Measurements from ENCODE around the gene B3GNT7. TPM values are rescaled to one million over a fixed set of nuclear protein-coding genes. Genes with fewer than 3 reads are reported as not detected.
"Not testable (repeated sequence)": the region's sequence is repeated elsewhere in the genome, so short reads cannot be mapped to it uniquely, and the experiment has no call there.

B3GNT7 gene
- total RNA-seq, 2 donors from 2014 or later, result 12.6 to 20.1 TPM

DNA sequence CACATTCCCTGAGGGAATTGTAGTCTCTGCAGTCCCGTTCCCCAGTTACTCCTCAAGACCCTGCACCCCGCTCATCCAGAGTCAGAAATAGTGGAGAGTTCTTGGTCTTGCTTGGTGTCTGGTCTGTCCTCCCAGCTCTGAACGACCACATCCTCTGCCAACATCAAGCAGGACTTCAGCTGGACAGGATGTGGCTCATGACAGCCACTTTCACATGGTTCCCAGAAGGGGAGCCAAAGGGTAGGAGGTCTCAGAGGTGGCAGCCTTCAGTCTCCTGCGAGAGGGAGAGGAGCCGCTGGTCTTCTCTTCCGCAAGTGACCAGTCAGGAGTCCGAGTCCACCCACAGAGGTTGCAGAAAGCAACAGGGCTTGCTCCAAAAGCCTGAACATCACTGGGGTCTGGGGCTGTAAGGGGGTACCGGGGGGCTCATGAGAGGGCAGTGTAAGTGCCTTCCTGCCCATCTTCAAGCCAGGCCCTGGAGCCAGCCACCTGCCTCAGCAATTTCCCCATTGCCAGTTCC, 29.8 kb downstream of the B3GNT7 start:
- no peak for DNase-seq (ENCODE audit: low spot score)

GRCh38 chr2:231425811-231426703, 30.5 kb downstream of the B3GNT7 start:
- Mint-ChIP-seq H3K4me3 (peak overlapping the region; percentile 93), H3K36me3 (peaks cover 7% of the 10 kb centered on the region), H3K4me1 (ENCODE audit: low read depth in 2 of 2) (peaks cover 28 to 51% of the 10 kb centered on the region in 2 donors), H3K27me3 (no peaks in the 10 kb centered on the region), H3K27ac (peak overlapping the region; percentile 95 to 97), H3K9me3 (peaks cover 2% of the 10 kb centered on the region)
- peak; percentile 89 for DNase-seq (ENCODE audit: low spot score)
- peak; percentile 92 to 94 for ATAC-seq

More for the DNA sequence above, 29.8 kb downstream of the B3GNT7 start:
- Mint-ChIP-seq H3K27me3 (no peaks in the 10 kb centered on the region), H3K27ac (peak overlapping the region; percentile 95 to 97), H3K4me3 (peak overlapping the region; percentile 93), H3K36me3 (no peaks in the 10 kb centered on the region), H3K4me1 (ENCODE audit: low read depth in 2 of 2) (peaks cover 28 to 48% of the 10 kb centered on the region in 2 donors), H3K9me3 (no peaks in the 10 kb centered on the region)
- peak; percentile 59 to 63 for ATAC-seq

DNA sequence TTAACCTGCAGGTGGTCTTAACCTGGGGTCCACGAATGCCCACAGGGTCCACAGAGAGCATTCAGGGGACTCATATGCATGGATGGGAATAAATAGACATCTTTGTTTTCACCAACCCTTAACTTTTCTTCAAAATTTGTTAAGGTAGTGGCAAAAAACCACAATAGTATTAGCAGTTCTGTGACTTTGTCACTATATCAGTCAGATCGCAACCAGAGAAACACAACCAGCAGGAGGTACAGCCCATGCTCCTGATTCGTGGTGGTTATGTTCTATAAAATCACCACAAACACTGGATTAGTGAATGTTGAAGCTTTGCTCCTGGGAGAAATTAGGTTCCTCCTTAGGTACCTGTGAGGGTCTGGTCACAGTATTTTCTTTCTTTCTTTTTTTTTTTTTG, 31.6 kb downstream of the B3GNT7 start:
- no peaks in the 10 kb centered on the region for H3K27me3 Mint-ChIP-seq
- peak overlapping the region; percentile 95 to 97 for H3K27ac Mint-ChIP-seq
- DNase-seq (ENCODE audit: low spot score) (no peak), ATAC-seq (peak in 1 of 2 donors; percentile 39)
- peak overlapping the region; percentile 93 for H3K4me3 Mint-ChIP-seq
- peaks cover 18% of the 10 kb centered on the region for H3K36me3 Mint-ChIP-seq
- H3K4me1 Mint-ChIP-seq (ENCODE audit: low read depth in 2 of 2), result peaks cover 28 to 55% of the 10 kb centered on the region in 2 donors
- peaks cover 11% of the 10 kb centered on the region for H3K9me3 Mint-ChIP-seq

GRCh38 chr2:231429152-231429551, 33.6 kb downstream of the B3GNT7 start:
- peak overlapping the region; percentile 24 for H3K4me3 Mint-ChIP-seq
- peaks cover 11% of the 10 kb centered on the region for H3K9me3 Mint-ChIP-seq
- DNase-seq (ENCODE audit: low spot score) (no peak), ATAC-seq (no peak)
- peaks cover 32 to 57% of the 10 kb centered on the region in 2 donors for H3K4me1 Mint-ChIP-seq (ENCODE audit: low read depth in 2 of 2)
- peak overlapping the region in 1 of 2 donors; percentile 49 for H3K27ac Mint-ChIP-seq
- no peaks in the 10 kb centered on the region for H3K27me3 Mint-ChIP-seq
- H3K36me3 Mint-ChIP-seq, result peaks cover 25% of the 10 kb centered on the region

DNA sequence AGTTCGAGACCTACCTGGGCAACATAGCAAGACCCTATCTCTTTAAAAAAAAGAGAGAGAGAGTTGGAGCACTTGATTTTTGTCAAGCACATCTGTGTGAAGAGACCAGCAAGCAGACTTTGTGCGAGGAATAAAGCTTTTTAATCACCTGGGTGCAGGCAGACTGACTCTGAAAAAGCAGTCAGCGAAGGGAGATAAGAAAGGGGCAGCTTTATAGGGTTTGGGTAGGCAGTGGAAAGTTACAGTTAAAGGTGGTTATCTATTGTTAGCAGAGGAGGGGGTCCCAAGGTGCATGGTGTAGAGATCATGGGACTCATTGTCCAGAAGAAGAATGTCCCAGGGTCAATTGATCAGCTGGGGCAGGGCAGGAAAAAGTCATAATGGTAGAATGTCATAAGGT, 34.4 kb downstream of the B3GNT7 start:
- DNase-seq (ENCODE audit: low spot score), result no peak
- no peak overlapping the region for H3K27ac Mint-ChIP-seq
- no peak for ATAC-seq
- H3K36me3 Mint-ChIP-seq, result peaks cover 25% of the 10 kb centered on the region
- H3K4me3 Mint-ChIP-seq, result no peak overlapping the region
- peaks cover 11% of the 10 kb centered on the region for H3K9me3 Mint-ChIP-seq
- no peaks in the 10 kb centered on the region for H3K27me3 Mint-ChIP-seq
- peaks cover 31 to 54% of the 10 kb centered on the region in 2 donors for H3K4me1 Mint-ChIP-seq (ENCODE audit: low read depth in 2 of 2)

GRCh38 chr2:231430437-231430836, 34.9 kb downstream of the B3GNT7 start:
- H3K27ac Mint-ChIP-seq, result not testable (repeated sequence)

GRCh38 chr2:231431606-231432005, 36.1 kb downstream of the B3GNT7 start:
- ATAC-seq (no peak), DNase-seq (ENCODE audit: low spot score) (no peak)
- H3K4me3 Mint-ChIP-seq, result peak overlapping the region; percentile 3
- no peaks in the 10 kb centered on the region for H3K27me3 Mint-ChIP-seq
- no peak overlapping the region for H3K27ac Mint-ChIP-seq
- H3K4me1 Mint-ChIP-seq (ENCODE audit: low read depth in 2 of 2), result peaks cover 17 to 42% of the 10 kb centered on the region in 2 donors
- peaks cover 11% of the 10 kb centered on the region for H3K9me3 Mint-ChIP-seq
- H3K36me3 Mint-ChIP-seq, result peaks cover 29% of the 10 kb centered on the region

More at GRCh38 chr2:231430437-231430836, 34.9 kb downstream of the B3GNT7 start:
- Mint-ChIP-seq H3K4me1 (ENCODE audit: low read depth in 2 of 2) (peaks cover 27 to 51% of the 10 kb centered on the region in 2 donors), H3K9me3 (peaks cover 11% of the 10 kb centered on the region), H3K36me3 (peaks cover 27% of the 10 kb centered on the region)
- H3K4me3 Mint-ChIP-seq; DNase-seq (ENCODE audit: low spot score); H3K27me3 Mint-ChIP-seq; ATAC-seq: not testable (repeated sequence)

DNA sequence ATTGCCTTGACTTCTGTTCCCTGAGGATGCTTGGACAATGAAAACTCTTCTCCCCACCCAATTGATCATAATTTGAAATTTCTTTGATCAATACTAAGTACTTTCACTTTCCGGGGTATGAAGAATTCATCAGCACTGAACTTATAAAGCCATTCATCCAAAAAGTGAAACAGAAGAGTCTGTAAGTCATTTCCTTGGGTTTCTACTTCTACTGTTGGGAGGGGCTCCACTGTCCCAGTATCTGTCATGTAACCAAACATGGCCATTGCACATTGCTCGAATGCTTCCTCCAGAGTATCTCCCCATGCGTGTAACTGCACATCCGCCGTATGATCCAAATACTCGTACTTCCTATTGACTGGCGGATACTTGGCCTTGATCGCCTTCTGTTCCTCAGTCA, 38.5 kb downstream of the B3GNT7 start:
- no peaks in the 10 kb centered on the region for H3K27me3 Mint-ChIP-seq
- peaks cover 11% of the 10 kb centered on the region for H3K9me3 Mint-ChIP-seq
- peak overlapping the region; percentile 38 for H3K4me3 Mint-ChIP-seq
- peak; percentile 59 to 90 for ATAC-seq
- peaks cover 29% of the 10 kb centered on the region for H3K36me3 Mint-ChIP-seq
- H3K27ac Mint-ChIP-seq, result peak overlapping the region; percentile 62 to 66
- H3K4me1 Mint-ChIP-seq (ENCODE audit: low read depth in 2 of 2), result peaks cover 9 to 35% of the 10 kb centered on the region in 2 donors
- no peak for DNase-seq (ENCODE audit: low spot score)

DNA sequence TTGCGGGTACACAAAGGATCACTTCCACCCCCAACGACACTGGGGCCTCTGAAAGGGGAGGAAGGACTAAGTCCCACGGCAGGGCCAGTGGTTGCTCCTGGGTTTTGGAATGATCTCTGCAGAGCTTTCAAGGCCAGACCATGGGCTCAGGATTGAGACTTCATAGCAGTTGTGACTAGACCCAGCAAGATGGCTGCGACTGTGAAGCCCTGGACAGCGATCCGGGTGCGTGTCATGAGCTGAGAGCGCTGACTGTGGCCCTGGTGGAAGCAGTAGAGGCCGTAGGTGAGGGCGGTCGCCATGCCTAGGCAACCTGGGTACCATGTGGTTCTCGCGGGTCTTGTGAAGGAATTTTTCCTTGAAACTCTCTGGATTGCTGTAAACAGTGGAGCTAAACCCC, 41.4 kb downstream of the B3GNT7 start:
- Mint-ChIP-seq H3K4me3 (no peak overlapping the region), H3K4me1 (ENCODE audit: low read depth in 2 of 2) (peaks cover 8 to 15% of the 10 kb centered on the region in 2 donors), H3K9me3 (peaks cover 1% of the 10 kb centered on the region), H3K27me3 (no peaks in the 10 kb centered on the region), H3K36me3 (peaks cover 13% of the 10 kb centered on the region), H3K27ac (no peak overlapping the region)
- DNase-seq (ENCODE audit: low spot score) (no peak), ATAC-seq (peak in 1 of 2 donors; percentile 3)

- Mint-ChIP-seq H3K9me3 (no peaks in the 10 kb centered on the region), H3K36me3 (peaks cover 3% of the 10 kb centered on the region), H3K4me1 (ENCODE audit: low read depth in 2 of 2) (peaks cover 7% of the 10 kb centered on the region in 2 donors), H3K27ac (no peak overlapping the region), H3K27me3 (no peaks in the 10 kb centered on the region), H3K4me3 (no peak overlapping the region)
- no peak for DNase-seq (ENCODE audit: low spot score)
- peak in 1 of 2 donors; percentile 1 for ATAC-seq
Observed at GRCh38 chr2:231449503-231450054, 54.1 kb downstream of the B3GNT7 start.

DNA sequence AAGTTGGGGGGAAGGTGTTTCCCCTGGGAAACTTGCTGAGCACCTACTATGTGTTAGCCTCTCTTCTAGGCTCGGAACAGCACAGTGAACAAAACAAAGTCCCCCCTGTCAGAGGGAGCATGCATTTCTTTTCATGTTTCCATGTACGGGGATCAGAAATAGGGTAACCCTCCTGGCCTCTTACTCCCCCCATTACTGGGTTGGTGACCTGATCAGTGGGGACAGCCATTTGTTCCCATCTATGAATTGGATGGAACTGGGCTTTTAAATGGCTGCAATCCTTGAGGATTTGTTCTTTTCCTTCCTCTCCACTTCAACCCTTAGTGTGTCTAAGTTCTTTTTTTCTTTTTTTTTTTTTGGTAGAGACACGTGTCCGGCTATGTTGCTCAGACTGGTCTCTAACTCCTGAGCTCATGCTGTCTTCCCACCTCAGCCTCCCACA, 55.1 kb downstream of the B3GNT7 start:
- peaks cover 13% of the 10 kb centered on the region for H3K36me3 Mint-ChIP-seq
- H3K4me3 Mint-ChIP-seq, result no peak overlapping the region
- ATAC-seq (peak in 1 of 2 donors; percentile 12), DNase-seq (ENCODE audit: low spot score) (no peak)
- peak overlapping the region; percentile 57 to 65 for H3K27ac Mint-ChIP-seq
- no peaks in the 10 kb centered on the region for H3K9me3 Mint-ChIP-seq
- H3K27me3 Mint-ChIP-seq, result no peaks in the 10 kb centered on the region
- H3K4me1 Mint-ChIP-seq (ENCODE audit: low read depth in 2 of 2), result peaks cover 12 to 14% of the 10 kb centered on the region in 2 donors
